ENCODE results near the gene TLCD5.
A peak's percentile ranks its signal among the peaks of the same experiment; 100 is the strongest.

Gene TLCD5

DNA sequence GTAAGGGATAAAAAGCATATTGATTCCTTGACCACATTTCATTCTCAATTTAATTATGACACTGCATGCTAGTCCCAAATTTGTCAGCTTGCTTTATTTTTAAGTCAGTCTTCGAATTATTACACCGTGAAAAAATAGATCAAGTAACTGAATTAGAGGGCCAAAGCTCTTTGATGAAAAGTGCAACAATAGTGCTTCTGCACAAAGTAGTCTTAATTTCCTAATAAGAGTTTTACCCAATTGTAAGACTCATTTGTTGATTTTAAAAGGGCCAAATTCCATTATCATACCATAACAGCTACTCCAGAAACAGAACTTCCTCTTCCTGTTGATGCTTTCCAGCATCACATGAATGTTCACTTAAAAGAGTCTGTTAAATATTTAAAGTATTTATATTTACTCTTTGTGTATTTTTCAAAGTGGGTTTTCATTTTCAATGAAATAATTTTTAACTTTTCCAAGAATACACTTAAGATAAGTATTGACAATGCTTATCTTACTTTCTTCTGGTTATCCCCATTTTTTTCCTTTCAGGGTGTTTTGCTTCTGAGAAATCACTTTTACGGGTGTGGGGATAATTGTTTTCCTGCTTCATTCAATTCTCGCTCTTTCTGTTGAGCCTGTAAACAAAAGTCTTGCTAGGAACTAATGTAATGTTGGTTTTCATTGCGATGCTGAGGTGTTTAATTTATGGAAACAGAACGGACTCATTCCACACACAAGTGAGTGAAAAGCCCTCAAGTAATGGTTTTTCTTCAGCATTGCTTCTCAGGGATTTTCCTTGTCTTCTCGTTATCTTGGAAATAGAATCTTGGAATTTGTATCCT, 13.2 kb downstream of the TLCD5 start:
- no peak for DNase-seq

GRCh38 chr11:120339394-120339890, 14.3 kb downstream of the TLCD5 start:
- no peak for DNase-seq

- DNase-seq = no peak
Observed at GRCh38 chr11:120340529-120340928, 15.4 kb downstream of the TLCD5 start.

DNA sequence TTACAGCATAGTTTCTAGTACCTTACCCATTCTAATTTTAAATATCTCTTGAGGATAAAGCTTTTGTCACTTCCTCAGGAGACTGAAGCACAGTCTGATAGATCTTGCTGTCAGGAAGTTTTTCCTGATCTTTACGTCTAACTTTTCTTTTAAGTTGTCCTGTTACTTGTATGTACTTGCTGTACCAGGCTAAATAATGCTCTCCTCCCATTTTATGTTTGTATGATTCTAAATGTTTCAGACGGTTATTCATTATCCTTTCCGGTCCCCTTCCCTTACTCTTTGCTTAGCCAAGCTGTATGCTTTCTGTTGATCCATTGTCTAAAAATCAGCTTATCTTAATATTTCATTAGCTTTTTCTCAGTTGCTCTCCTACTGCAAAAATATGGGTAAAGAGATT, 17.1 kb downstream of the TLCD5 start:
- no peak for DNase-seq

- DNase-seq = no peak
Observed at GRCh38 chr11:120342678-120343077, 17.6 kb downstream of the TLCD5 start.

DNA sequence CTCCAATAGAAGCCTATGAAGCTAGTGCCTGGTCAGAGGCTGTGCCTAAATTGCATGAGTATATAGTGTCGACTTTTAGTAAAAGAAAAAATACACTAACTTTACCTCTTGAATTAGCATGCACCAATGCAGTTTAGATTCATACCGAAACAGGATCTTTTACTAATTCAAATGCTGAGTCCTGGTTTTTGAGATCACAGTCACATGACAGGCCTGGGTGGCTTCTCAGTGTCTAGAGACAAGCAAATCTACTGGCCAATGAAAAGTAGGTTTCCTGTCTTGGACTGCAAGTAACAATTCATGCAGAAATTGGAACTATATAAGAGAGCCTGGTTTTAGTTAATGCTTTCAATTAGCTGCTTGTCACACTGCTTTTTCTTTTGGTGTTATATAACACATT, 18.3 kb downstream of the TLCD5 start:
- no peak for DNase-seq

DNA sequence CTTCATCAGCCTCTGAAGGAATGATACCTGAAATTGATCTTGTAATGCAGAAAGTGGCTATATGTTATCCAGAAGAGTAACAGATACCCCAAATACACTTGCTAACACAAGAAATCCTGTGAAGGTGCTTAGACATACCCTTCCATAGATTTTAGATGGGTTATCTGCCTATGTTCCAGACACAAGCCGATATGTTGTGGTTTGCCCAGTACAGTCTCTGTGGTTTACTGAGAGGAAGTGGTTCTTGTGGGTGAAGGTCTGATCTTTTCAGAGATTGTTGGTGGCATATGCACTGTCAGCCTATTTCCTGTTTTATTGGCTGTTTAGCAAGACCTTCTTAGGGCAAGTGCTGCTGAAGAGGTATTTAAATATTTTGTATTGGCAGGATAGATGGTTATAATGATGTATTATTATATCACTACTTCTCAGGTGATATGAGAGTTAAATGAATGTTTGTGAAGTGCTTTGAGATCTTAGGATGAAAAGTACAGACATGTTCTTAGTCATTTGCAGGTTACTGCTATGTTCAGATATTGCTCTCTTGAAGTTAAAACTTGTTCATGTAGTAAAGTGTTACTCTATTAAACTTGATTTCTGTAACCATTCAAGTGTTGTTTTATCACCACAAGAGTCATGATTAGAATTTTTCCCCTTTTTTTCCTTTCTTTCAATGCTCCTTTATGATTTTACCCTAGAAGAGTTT, 19.4 kb downstream of the TLCD5 start:
- peak; percentile 60 for DNase-seq

DNA sequence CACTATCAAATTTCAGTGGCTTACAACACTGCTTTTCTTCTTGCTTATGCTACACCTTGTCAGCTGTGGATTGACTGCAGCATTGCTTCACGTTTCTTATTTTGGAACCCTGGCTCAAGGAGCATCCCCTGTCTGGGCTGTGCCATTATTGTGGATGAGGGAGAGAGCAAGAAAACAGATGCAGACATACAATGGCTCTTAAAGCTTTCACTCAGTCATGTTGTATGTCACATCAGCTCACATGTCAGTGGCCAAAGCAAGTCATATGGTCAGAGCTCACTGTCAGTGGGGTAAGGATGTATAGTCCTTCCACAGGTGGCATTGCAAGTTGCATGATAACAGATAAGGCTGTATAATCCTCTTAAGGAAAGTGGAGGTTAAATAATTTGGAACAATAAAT, 21.1 kb downstream of the TLCD5 start:
- no peak for DNase-seq

DNA sequence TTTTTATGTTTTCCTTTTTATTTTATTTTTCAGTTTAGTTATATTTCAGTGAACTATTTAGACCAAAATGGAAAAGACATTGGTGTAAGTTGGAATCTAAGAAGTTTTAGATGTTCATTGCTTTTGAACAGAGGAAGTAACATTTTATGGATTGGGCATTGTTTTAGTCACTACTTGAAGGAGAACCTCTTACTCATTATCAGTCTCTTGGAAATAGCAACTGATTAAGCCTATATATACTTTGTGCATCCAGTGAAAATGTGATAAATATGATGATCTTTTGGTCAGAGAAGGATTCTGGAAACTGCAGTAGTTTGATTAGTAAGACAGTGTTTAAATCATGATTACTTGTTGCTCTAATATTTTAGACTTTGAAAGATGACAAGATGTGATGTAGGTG, 25.5 kb downstream of the TLCD5 start:
- DNase-seq = no peak

- no peak for DNase-seq
Observed at GRCh38 chr11:120352405-120352804, 27.3 kb downstream of the TLCD5 start.

DNA sequence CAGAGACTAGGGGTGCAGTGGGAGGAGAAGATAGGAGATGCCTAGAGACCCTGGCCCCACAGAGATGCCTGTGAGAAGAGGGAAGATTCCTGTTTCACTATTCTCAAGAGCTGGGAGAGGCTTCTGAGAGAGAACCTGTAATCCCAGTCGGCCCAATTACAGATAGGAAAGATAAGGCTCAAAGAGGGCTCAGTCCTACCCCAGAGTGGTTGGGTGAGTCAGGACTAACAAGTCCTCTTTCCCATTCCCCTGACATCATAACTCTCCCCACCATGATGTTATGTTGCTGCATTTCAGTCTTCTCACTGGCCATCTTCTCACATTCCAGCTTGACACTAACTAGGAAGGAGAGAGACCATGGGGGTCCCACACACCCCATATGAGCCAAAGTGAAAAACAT, 29.0 kb downstream of the TLCD5 start:
- no peak for DNase-seq

DNA sequence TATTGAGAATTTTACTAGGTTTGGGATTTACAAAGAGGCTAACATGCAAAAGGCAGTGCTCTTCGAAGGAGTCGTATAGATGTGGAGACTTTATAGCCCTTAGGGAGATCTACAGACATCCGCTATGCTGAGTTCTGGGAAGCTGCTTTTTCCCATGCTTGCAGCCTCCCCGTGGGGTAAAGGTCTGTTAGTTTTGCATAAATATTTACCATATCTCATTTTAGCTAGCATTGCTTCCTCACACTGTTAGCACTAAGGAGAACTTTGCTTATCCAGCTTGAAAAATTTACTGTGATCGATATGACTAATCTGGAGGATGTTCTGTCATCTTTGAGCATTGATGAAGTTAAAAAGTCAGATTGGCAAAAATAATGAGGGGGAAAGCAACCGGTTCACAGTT, 29.7 kb downstream of the TLCD5 start:
- DNase-seq = no peak

DNA sequence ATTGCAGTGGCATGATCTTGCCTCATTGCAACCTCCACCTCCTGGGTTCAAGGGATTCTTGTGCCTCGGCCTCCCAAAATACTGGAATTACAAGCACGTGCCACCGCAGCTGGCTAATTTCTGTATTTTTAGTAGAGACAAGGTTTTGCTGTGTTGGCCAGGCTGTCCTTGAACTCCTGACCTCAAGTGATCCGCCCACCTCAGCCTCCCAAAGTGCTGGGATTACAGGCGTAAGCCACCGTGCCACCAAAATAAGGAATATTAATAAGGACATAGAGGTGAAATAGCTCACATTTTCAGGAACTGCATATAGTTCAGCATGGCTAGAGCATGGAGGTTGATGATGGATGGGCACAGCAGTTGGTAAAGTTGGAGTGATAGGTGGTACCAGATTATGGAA, 32.5 kb downstream of the TLCD5 start:
- no peak for DNase-seq

GRCh38 chr11:120358729-120359128, 33.6 kb downstream of the TLCD5 start:
- no peak for DNase-seq

DNA sequence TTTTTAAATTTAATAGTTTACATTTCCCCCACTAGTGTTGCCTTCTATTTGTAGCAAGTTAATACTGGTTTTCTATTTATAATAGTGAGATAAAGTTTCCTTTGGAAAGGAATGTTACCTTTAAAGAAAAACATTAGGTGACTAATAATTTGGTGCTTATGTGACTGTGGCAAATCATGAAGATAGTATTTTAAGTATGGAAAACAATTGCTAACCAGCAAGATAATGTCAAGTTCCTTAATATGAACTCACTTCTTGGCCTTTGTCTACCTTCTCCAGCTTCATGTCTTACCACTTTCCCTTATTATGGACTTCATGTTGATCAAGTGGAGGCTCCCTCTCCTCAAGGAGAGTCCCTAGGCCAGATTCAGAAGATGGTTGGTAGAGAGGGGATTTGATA, 38.3 kb downstream of the TLCD5 start:
- DNase-seq = no peak

GRCh38 chr11:120365512-120365911, 40.4 kb downstream of the TLCD5 start:
- no peak for DNase-seq

GRCh38 chr11:120372296-120372695, 47.2 kb downstream of the TLCD5 start:
- no peak for DNase-seq

- DNase-seq = no peak
Observed at GRCh38 chr11:120375076-120375475, 50.0 kb downstream of the TLCD5 start.

- DNase-seq = no peak
Observed at GRCh38 chr11:120376547-120377182, 51.6 kb downstream of the TLCD5 start.

DNA sequence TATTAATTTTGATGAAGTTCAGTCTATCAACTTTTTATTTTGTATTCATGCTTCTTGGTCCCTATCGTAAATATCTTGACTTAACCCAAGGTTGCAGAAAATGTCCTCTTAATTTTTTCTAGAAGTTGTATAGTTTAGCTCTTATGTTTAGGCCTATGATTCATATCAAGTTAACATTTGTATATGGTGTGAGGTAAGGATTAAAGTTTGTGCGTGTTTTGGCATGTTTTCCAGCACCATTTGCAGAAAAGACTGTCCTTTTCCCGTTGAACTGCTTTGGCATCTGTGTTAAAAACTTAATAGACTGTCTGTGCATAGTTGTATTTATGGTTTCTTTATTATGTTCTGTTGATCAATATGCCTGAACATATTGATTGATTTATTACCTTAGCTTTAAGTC, 53.4 kb downstream of the TLCD5 start:
- DNase-seq = no peak

DNA sequence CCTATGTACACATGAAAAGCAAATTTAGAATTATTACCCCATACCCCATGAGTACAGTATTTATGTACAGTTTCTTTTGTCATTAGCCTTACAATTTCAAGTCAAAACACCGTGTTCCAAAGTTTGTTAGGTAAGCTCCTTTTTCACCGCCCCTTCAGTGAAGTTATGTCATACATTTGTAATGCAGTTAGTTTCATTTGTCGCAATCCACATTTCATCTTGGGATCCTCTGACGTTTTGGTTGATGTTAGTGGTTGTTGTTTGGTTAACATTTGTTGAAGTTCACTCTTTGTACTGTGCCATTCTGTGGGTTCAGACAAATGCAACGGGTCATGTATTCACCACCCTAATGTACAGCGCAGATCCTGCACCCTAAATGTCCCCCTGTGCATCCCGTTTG, 56.3 kb downstream of the TLCD5 start:
- no peak for DNase-seq
